Activated CD4-positive, alpha-beta memory T cell treated with anti-CD3 and anti-CD28 coated beads for 36 hours (primary cell): ENCODE measurements around the gene KRT74. TPM values are rescaled to one million over a fixed set of nuclear protein-coding genes. Genes with fewer than 3 reads are reported as not detected.
A peak's percentile ranks its signal among the peaks of the same experiment; 100 is the strongest.

ENCODE experiments used
- CTCF ChIA-PET: fragments of 350-600 bp; sonication (Branson Sonifier 250); formaldehyde crosslinking; loops from one replicate; lab custom pipeline; 2021; ENCODE audit warnings: antibody characterized with exemption, inconsistent platforms; lab: Charles Lee
- POLR2A ChIA-PET: fragments of 350-600 bp; sonication (Branson Sonifier 250); formaldehyde crosslinking; loops from one replicate; lab custom pipeline; 2021; ENCODE audit warnings: antibody characterized with exemption; lab: Charles Lee
- DNase-seq: peaks from one replicate; pipeline ENCODE4 v3.0.0-alpha.2; 2020
- H3K27ac Mint-ChIP-seq: one replicate; pipeline ENCODE4 v1.8.0; 2021; ENCODE audit warnings: mixed read lengths
- H3K27me3 Mint-ChIP-seq: one replicate; pipeline ENCODE4 v1.8.0; 2021; ENCODE audit warnings: mixed read lengths
- H3K36me3 Mint-ChIP-seq: one replicate; pipeline ENCODE4 v1.8.0; 2021; ENCODE audit warnings: mixed read lengths
- H3K4me1 Mint-ChIP-seq: one replicate; pipeline ENCODE4 v1.8.0; 2021; ENCODE audit warnings: low read depth, mixed read lengths
- H3K4me3 Mint-ChIP-seq: one replicate; pipeline ENCODE4 v1.8.0; 2021; ENCODE audit warnings: mild to moderate bottlenecking, mixed read lengths
- H3K9me3 Mint-ChIP-seq: one replicate; pipeline ENCODE4 v1.8.0; 2021; ENCODE audit warnings: mixed read lengths
- intact Hi-C: fragments of 100-400 bp; cut with micrococcal nuclease; formaldehyde crosslinking; loops from one replicate; pipeline ENCODE4 v1.15.1; 2023
- total RNA-seq, 2 experiments: library from RNA; stranded (reverse); gene quantifications; one replicate each; pipeline ENCODE4 v1.2.3, GENCODE V29; 2021

KRT74 gene
- total RNA-seq, 2 experiments from 2014 or later = not detected

GRCh38 chr12:52522346-52523011, 51.2 kb downstream of the KRT74 start:
- CTCF ChIA-PET = no interaction called here
- POLR2A ChIA-PET = no interaction called here
- H3K4me1 Mint-ChIP-seq = no peaks in the 10 kb centered on the region
- no peaks in the 10 kb centered on the region for H3K36me3 Mint-ChIP-seq
- no peak overlapping the region for H3K27ac Mint-ChIP-seq
- no peaks in the 10 kb centered on the region for H3K9me3 Mint-ChIP-seq
- DNase-seq = no peak
- H3K27me3 Mint-ChIP-seq = no peaks in the 10 kb centered on the region
- intact Hi-C loops = no loop called here
- no peak overlapping the region for H3K4me3 Mint-ChIP-seq

GRCh38 chr12:52521568-52522266, 51.9 kb downstream of the KRT74 start:
- no peak overlapping the region for H3K4me3 Mint-ChIP-seq
- POLR2A ChIA-PET = no interaction called here
- no peak for DNase-seq
- no peaks in the 10 kb centered on the region for H3K9me3 Mint-ChIP-seq
- no peak overlapping the region for H3K27ac Mint-ChIP-seq
- CTCF ChIA-PET = no interaction called here
- no peaks in the 10 kb centered on the region for H3K4me1 Mint-ChIP-seq
- no peaks in the 10 kb centered on the region for H3K36me3 Mint-ChIP-seq
- intact Hi-C loops = no loop called here
- no peaks in the 10 kb centered on the region for H3K27me3 Mint-ChIP-seq

- no peak overlapping the region for H3K27ac Mint-ChIP-seq
- peak; percentile 4 for DNase-seq
- H3K9me3 Mint-ChIP-seq = no peaks in the 10 kb centered on the region
- POLR2A ChIA-PET = no interaction called here
- peaks cover under 1% of the 10 kb centered on the region for H3K27me3 Mint-ChIP-seq
- CTCF ChIA-PET = no interaction called here
- no peaks in the 10 kb centered on the region for H3K36me3 Mint-ChIP-seq
- no peak overlapping the region for H3K4me3 Mint-ChIP-seq
- H3K4me1 Mint-ChIP-seq = no peaks in the 10 kb centered on the region
- intact Hi-C loops = no loop called here
These were observed 52.5 kb downstream of the KRT74 start for GRCh38 chr12:52521175-52521567.

GRCh38 chr12:52519826-52520662, 53.6 kb downstream of the KRT74 start, which contains the start of gene KRT5:
Gene KRT5 (minus strand): TSS chr12:52520394. CDS start chr12:52520296, 98 bp downstream.
- H3K4me3 Mint-ChIP-seq = no peak within 1 kb of the TSS
- intact Hi-C loops = no loop called here
- no peaks in the 10 kb centered on the region for H3K36me3 Mint-ChIP-seq
- H3K4me1 Mint-ChIP-seq = no peaks in the 10 kb centered on the region
- no peaks in the 10 kb centered on the region for H3K9me3 Mint-ChIP-seq
- no peak for DNase-seq
- POLR2A ChIA-PET = no interaction called here
- peaks cover 3% of the 10 kb centered on the region for H3K27me3 Mint-ChIP-seq
- H3K27ac Mint-ChIP-seq = no peak within 1 kb of the TSS
- CTCF ChIA-PET = no interaction called here

GRCh38 chr12:52519387-52519703, 54.3 kb downstream of the KRT74 start:
- DNase-seq = no peak
- no peaks in the 10 kb centered on the region for H3K4me1 Mint-ChIP-seq
- H3K27ac Mint-ChIP-seq = no peak overlapping the region
- no peaks in the 10 kb centered on the region for H3K36me3 Mint-ChIP-seq
- H3K9me3 Mint-ChIP-seq = no peaks in the 10 kb centered on the region
- intact Hi-C loops = no loop called here
- H3K4me3 Mint-ChIP-seq = no peak overlapping the region
- CTCF ChIA-PET = no interaction called here
- POLR2A ChIA-PET = no interaction called here
- peaks cover 3% of the 10 kb centered on the region for H3K27me3 Mint-ChIP-seq

- intact Hi-C loops = no loop called here
- POLR2A ChIA-PET = no interaction called here
- CTCF ChIA-PET = no interaction called here
- DNase-seq = no peak
- Mint-ChIP-seq H3K4me1 (no peaks in the 10 kb centered on the region), H3K27ac (no peak overlapping the region), H3K4me3 (no peak overlapping the region), H3K9me3 (no peaks in the 10 kb centered on the region), H3K36me3 (no peaks in the 10 kb centered on the region), H3K27me3 (peaks cover 3% of the 10 kb centered on the region)
These were observed 54.9 kb downstream of the KRT74 start for GRCh38 chr12:52518574-52519386.

- Mint-ChIP-seq H3K4me1 (no peaks in the 10 kb centered on the region), H3K27me3 (peaks cover 3% of the 10 kb centered on the region), H3K27ac (no peak overlapping the region), H3K4me3 (no peak overlapping the region), H3K36me3 (no peaks in the 10 kb centered on the region), H3K9me3 (no peaks in the 10 kb centered on the region)
- DNase-seq = no peak
- ChIA-PET POLR2A (no interaction called here), CTCF (no interaction called here)
- intact Hi-C loops = no loop called here
These were observed 55.8 kb downstream of the KRT74 start for GRCh38 chr12:52517888-52518287.

- Mint-ChIP-seq H3K4me3 (no peak overlapping the region), H3K27ac (no peak overlapping the region), H3K27me3 (peaks cover 6% of the 10 kb centered on the region), H3K36me3 (no peaks in the 10 kb centered on the region), H3K4me1 (no peaks in the 10 kb centered on the region), H3K9me3 (no peaks in the 10 kb centered on the region)
- ChIA-PET CTCF (interaction anchor here (0.7 to 1.6 kb wide), 2 partner anchors 11 to 155 kb away, joined by 3 to 5 read pairs; no protein-coding TSS in a partner anchor), POLR2A (no interaction called here)
- intact Hi-C loops = no loop called here
- no peak for DNase-seq
These were observed 56.4 kb downstream of the KRT74 start for GRCh38 chr12:52517005-52517835.

DNA sequence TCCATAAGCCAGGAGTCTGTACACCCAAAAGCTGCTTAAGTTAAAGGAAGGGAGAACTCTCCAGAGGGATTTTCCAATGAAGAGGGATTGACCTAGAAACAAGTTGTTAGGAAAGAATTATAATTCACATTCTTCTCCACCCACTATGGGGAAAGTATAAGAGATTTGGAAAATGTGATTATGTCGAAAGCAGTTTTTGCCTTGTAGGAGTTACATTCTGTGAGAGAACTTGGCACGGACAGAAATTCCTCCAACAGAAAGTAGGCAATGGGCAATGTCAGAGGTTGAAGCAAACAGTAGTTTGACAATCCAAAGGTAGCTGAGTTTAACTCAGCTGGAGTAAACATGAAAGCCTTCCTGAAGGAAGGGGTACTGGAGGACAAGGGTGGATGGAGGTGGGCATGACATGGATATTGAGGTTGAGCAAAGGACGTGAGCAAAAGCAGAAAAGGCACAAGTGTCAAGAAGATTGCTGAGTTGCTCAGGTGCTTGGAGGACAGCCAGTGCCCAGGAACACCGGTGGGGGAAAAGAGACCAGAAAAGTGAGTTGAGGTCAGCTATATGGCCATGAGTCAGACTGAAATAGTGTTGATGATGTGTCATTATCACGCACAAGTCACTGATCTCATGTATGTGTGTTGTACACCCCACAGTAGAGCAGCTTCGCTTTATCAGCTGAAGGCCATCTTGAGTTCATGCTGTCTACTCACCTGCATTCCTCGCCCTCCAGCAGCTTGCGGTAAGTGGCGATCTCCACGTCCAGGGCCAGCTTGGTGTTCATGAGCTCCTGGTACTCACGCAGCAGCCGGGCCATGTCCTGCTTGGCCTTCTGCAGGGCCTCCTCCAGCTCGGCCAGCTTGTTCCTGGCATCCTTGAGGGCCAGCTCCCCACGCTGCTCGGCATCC, 57.5 kb downstream of the KRT74 start:
- Mint-ChIP-seq H3K27ac (no peak overlapping the region), H3K4me1 (no peaks in the 10 kb centered on the region), H3K9me3 (peaks cover 3% of the 10 kb centered on the region), H3K4me3 (no peak overlapping the region), H3K36me3 (peaks cover 3% of the 10 kb centered on the region), H3K27me3 (peaks cover 9% of the 10 kb centered on the region)
- CTCF ChIA-PET = interaction anchor here (0.6 to 1.6 kb wide), 3 partner anchors 10 to 238 kb away, joined by 3 to 5 read pairs (median 3); no protein-coding TSS in a partner anchor
- no peak for DNase-seq
- POLR2A ChIA-PET = interaction anchor here (0.5 kb wide), 1 partner anchor 77 kb away, joined by 3 read pairs; no protein-coding TSS in a partner anchor
- intact Hi-C loops = no loop called here
